GM18519 (cell line): ENCODE results near the gene ATPAF1.
"Not testable (repeated sequence)": the region's sequence is repeated elsewhere in the genome, so short reads cannot be mapped to it uniquely, and the experiment has no call there.

Experiments used
- ATAC-seq: cut with Tn5 transposase; IDR thresholded peaks from one replicate; pipeline ENCODE4 v1.9.1; 2021; ENCODE audit warnings: mild to moderate bottlenecking, moderate library complexity; ENCODE audit not compliant: unreplicated experiment, low FRiP score

Gene ATPAF1

DNA sequence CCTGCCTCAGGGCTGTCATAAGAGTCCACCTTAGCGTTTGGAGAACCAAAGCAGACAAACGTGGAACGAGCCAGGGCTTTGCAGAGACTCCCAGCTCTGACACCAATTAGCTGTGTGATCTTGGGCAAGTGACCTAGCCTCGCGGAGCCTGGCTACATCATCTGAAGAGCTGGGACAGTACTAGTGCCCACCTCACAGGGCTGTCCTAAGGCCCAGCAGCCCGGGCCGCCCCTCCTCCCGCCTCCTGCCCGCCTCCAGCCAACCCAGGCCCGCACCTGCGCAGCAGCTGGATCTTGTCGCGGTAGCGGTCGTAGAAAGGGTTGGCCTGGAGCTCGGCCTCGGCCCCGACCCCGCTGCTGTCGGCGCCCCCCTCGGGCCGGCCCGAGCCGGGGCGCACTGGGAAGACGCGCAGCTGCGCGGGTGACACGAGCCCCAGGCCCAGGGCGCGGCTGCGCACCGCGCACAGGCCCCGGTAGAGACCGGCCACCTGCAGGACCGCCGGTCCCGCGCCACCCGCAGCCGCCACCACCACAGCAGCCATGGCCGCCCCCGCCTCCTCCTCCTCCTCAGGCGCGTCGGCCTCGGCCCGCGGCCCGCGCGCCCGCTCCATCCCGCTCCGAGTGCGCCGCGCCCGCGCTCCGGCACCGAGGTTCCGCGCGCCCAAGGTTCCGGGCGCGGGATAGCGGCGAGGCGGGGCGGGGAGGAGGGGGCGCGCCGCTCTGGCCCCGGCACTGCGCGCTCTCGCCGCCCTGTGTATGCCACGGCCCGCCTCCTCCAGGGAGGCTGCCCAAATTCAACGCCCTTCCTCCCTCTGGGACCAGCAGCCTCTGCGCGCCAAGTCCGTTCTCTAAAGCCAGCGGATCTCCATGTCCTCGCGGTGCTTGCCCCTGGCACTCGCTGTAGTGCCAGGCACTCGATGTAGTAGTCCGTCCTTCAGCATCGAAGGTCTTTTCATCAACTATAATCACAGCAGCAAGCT lies at the start of gene ATPAF1:
TSS of gene ATPAF1 (minus strand) at position 583 of the 979 bp plus-strand sequence. CDS start at position 541, 42 bp downstream.
- ATAC-seq, result peak; percentile 81

- no peak for ATAC-seq
Observed at GRCh38 chr1:46717654-46718053, 49.5 kb upstream of the ATPAF1 start.

GRCh38 chr1:46714976-46715375 lies 46.8 kb upstream of the ATPAF1 start:
- no peak for ATAC-seq

- no peak for ATAC-seq
Observed at GRCh38 chr1:46708121-46708520, 40.0 kb upstream of the ATPAF1 start.

GRCh38 chr1:46705408-46705807 lies 37.2 kb upstream of the ATPAF1 start:
- no peak for ATAC-seq

DNA sequence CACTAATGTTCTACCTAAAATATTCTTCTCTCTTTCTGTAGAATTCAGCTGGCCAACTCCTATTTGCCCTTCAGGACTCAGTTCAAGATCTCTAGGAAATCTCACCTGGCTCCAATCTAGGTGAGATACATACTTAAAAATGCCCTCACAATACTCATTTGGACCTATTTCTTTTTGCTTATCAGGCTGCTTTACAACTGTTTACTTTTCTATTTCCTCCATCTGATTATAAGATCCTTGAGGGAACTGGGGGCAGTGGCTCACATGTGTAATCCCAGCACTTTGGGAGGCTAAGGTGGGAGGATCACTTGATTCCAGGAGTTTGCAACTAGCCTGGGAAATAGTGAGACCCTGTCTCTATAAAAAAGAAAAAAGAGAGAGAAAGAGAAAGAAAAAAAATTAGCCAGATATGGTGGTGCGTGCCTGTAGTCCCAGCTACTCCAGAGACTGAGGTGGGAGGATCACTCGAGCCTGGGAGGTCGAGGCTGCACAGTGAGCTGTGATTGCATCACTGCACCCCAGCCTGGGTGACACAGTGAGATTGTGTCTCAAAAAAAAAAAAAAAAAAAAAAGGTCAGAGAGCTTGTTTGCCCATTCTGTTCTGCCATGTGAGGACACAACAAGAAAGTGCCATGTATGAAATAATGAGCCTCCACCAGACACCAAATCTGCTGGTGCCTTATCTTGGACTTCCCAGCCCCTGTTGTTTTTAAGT lies 35.9 kb upstream of the ATPAF1 start:
- ATAC-seq, result no peak

- ATAC-seq, result no peak
Observed at GRCh38 chr1:46699666-46700065, 31.5 kb upstream of the ATPAF1 start.

DNA sequence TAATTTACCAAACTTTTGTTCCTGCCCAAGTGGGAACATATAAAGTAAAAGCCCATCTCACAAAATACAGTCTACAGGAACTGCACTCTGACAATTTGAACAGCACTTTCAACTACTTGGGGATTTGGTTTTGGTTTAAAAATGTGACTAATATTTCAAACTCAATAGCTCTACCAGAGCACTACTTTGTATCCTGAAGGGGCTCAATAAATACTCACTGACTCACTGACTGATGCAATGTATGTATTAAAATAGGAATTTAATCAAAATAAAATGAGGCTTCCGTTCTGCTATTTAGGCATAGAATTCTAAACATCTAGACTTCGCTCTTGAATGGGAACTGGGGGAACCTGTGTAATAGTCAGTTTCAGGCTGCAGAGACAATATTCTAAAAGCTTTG lies 28.9 kb upstream of the ATPAF1 start:
- ATAC-seq, result no peak

- ATAC-seq, result not testable (repeated sequence)
Observed at GRCh38 chr1:46694676-46695075, 26.5 kb upstream of the ATPAF1 start.

DNA sequence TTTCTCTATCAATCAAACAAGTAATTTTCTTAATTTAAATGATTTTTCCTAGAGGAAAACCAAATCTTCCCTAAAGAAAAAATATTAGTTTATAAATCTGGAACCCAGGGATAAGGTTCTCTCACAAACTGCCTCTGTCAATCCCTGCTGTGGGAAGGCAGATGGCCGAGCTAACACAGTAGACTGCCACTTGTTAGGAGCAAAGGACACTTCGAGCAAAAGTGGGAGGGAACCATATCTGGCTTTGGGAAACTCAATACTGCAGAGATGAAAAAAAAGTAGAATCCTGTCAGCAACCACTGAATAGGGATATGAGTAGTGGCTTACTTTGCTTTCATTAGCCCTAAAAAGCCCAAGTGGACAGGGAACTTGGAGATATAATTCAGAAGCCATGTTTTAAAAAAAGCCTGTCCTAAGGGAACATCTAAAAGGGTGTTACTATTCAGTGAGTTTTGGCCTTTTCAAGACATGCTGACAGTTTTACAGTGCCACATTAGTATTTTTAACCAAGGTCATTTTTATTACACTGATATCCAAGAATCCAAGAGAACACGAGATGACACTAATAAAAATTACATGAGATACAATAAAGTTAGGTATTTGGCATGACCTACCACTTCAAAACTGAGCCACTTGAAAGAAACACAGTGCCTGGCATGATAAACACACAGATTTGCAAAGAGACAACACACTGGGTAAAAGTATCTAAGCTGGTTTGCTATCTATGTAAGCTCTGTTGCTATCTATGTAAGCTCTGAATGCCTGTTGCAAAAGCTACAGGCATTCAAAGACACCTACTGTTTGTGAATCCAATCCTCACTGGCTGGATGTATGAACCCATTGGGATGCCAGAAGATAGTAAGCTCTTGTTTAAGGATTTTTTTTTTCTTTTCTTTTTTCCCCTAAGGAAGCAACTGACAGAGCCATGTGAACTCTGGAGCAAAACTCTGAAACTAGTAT lies 24.9 kb upstream of the ATPAF1 start:
- no peak for ATAC-seq

DNA sequence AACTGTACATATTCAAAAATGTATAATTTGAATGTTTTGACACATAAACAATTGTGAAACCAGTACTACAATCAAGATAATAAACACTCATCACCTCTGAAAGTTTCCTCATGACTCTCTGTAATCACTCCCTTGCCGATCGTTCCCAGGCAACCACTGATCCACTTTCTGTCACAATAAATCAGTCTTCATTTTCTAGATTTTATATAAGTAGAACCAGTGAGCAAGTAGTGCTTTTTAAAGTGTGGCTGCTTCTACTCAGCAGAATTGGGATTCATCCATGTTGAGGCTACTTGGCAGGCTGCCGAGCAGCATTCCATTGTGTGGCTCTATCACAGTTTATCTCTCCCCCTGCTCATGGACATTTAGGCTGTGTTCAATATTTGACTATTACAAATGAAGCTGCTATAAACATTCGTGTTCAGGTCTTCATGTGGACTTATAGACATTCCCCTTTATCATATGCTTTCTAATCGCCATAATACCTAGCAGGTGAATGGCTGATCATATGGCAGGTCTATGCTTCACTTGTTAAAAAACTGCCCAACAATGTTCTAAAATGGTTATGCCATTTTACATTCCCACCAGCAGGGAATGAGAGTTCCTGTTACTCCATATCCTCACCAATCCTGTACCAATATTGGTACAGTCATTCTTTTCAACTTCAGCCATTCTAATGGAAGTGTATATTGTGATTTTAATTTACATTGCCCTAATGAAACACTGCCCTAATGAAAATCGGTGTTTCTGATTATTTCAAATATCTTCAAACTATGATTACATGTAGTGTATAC lies 24.0 kb upstream of the ATPAF1 start:
- ATAC-seq, result no peak

DNA sequence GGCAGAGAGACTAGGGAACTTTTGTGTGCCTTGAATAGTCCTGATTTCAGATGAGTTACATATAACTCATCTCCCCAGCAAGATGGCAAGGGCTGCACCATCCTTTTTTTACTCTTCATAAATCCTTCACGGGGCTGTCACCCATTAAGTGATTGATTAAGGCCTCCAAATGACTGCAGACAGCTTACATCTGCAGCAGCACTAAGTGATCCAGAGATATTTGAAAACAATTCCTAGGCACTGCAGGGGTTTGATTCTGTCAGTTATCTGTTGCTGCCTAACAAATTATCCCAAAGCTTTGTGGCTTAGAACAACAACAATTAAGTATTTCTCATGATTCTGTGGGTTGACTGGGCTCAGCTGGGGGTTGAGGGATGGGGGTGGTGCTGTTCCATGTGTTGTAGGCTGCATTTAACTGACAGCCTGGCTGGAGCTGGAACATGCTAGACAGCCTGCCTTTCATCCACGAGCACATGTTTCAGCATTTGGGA lies 22.8 kb upstream of the ATPAF1 start:
- no peak for ATAC-seq

GRCh38 chr1:46689897-46690296 lies 21.7 kb upstream of the ATPAF1 start:
- no peak for ATAC-seq

DNA sequence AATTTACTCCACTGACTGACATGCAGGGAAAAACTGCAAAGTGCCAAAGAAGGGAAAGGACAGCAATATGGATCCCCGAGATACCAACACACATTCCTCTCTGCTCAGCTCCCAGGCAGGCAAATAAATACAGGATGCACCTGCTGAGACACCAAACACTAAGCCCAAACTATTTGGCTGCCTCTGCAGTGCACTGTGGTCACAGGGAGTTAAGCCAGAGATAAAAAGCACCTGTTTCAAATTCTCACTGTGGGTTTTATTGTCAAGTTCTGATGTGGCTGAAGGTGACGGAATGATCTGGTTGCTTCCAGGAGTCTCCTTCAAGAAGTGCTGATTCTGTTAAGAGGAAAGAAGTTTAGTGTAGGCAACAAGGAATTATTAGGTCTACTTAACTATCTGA lies 21.2 kb upstream of the ATPAF1 start:
- no peak for ATAC-seq

DNA sequence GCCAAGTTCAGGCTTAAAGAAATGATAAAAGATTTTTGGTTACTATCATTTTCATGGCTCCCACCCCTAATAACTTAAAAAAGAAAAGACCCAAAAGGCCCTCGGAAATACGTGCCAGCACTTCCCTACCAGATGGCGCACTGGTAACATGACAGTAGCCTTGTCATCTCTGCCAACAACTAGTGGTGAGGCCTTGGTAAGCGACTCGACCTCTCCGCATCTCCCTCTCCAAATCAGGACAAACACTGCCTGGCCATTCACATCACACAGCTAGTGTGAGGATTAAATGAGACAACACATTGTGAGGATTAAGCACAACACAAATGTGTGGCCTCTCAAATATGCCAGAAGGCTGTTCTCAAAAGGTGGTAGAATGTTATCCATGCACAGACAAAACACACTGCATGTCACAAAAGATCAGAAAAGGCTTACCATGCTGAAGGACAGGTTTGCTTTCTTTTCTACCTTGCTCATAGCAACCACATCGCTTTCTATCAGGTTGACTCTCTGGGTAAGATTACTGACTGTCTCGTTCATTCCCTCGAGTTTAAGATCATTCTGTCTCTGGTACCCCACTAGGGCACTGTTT lies 19.9 kb upstream of the ATPAF1 start:
- no peak for ATAC-seq

DNA sequence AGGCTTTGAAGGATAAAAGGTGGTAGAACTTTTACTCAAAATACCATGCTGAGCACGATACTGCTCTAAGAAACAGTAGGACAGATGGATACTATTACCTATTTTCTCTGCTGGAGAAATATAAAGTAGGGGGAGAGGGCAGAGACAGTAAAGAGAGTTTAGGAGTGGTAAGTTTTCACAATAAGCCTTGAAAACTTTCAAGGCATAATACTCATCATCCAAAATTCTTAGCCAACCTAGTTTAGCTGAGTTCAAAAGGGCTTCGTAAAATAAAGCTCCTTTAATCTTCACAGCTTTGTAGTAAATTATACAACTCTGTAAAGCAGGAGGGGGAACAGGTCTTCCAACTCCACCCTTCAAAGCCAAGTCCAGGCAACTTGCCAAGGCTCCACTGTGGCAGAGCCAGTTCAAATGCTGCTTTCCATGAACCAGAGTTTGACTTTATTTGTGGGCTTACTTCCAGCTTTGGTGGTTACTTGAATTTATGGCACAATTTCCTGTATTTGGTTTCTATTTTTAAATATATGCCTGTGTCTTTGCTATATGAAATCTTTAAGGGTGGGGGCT lies 19.0 kb upstream of the ATPAF1 start:
- ATAC-seq, result no peak

DNA sequence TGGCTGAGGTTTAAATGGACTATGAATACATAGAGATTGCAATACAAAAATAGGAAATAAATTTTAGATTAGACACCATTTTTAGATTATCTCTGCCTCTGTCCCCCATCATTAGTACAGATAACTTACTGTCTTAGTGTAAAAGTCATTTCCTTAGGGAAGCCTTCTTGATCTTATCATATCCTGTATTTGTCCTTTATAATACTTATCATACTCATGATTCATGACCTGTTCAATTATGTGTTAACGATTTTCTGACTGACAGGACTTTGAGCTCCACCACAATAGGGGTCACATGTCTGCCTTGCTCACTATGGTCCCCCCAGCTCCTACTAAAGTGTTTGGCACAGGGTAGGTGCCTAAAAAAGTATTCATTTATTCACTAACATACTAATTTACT lies 18.1 kb upstream of the ATPAF1 start:
- ATAC-seq, result no peak

DNA sequence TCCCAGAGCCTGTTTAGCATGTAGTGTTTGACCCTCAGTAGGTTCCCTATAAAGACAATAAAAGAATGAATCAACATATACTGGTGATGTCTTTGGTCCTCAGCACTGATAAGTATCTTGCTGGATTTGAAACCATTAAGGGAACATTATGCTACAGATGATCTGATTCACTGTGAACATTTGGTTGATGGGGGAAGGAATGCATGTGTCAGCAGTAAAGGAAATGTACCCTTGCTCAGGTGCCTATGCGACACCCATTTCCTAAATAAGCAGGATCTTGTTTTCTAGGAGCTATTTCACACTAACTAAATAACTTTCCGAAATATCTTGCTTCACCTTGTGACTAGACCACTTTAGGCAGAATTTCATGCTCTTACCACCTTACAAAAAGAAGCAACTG lies 16.5 kb upstream of the ATPAF1 start:
- no peak for ATAC-seq

- no peak for ATAC-seq
Observed at GRCh38 chr1:46682064-46682463, 13.9 kb upstream of the ATPAF1 start.
